Stimulated activated effector memory CD8-positive, alpha-beta T cell treated with anti-CD3 and anti-CD28 coated beads, Interleukin-12 subunit alpha, Interleukin-12 subunit beta, amount 100 ng/mL, for 72 hours (primary cell): ENCODE results near the gene GCN1.

Source experiments
- ATAC-seq: fragments of 150-1000 bp; cut with Tn5 transposase; 2 replicates; pipeline ENCODE4 v1.10.0; 2021
- DNase-seq, 2 donors: peaks; one replicate each; pipeline ENCODE4 v3.0.0; 2021 to 2022; ENCODE audit warnings: low spot score in 2 of 2
- H3K27ac Mint-ChIP-seq: one replicate; pipeline ENCODE4 v1.8.0; 2022; ENCODE audit warnings: mild to moderate bottlenecking, mixed read lengths
- H3K36me3 Mint-ChIP-seq: one replicate; pipeline ENCODE4 v1.8.0; 2022; ENCODE audit warnings: mild to moderate bottlenecking, mixed read lengths
- H3K4me1 Mint-ChIP-seq: one replicate; pipeline ENCODE4 v1.8.0; 2022; ENCODE audit warnings: mixed read lengths
- H3K4me3 Mint-ChIP-seq: one replicate; pipeline ENCODE4 v1.8.0; 2022; ENCODE audit warnings: mild to moderate bottlenecking, mixed read lengths
- H3K9me3 Mint-ChIP-seq: one replicate; pipeline ENCODE4 v1.8.0; 2022; ENCODE audit warnings: mixed read lengths

Gene GCN1

DNA sequence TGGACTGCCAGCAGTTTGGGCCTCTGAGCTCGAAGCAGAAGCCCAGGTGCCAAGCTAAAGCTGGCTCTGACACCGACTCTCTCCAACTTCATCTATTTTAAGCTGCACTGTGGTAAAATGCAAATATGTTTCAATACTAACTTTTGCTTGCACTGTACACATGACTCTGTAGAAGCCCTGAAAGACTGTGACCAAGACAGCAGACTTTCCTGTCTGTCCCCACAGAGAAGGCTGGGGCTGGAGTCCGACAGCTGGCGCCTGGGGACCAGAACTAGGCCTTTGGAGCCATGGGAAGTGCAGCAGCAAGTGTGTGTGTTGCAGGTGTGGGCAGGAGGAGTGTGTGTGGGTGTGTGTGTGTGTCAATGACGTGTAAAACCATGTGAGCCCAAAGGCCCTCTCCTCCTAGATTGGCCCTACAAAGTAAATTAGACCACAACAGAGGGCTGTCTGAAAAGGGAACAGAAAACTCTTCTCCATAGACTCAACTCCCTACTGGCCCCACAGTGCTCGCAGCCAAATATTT is 61.6 kb downstream of the GCN1 start:
- Mint-ChIP-seq H3K36me3 (peaks cover 100% of the 10 kb centered on the region), H3K4me3 (no peak overlapping the region)

DNA sequence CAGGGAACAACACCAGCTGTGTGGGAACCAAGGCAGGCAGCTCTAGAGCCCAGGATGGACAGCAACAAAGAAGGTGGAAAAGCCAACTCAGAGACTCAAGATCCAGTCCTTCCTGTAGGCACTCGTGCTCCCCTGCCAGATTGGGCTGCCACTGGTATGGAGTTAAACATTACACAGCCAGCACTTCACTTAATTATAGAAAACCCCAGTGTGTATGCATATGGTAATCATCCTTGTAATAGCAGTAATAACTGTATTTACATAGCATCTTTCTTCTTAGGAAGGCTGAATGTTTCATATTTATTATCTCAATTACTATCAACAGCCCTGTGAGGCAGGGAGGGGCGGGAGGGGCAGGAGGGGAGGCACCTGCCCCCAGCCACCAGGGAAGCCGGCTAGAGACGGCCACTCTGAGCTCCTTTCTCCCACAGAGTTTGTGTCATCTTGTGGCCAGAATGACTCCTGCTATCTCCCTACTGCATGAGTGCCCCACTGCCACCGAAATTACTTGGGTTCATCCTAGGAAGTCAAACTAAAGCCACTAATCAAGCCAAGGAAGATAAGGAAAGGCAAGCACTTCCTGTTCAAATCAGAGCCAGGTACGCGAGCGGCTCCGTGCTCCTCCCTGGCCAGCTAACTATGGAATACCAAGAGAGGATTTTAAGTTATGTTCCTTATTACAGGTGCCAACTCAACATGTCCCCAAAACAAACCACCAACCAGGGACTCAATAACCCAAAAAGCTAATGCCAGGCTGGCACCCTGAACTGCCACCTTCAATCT is 62.3 kb downstream of the GCN1 start:
- no peaks in the 10 kb centered on the region for H3K9me3 Mint-ChIP-seq
- ATAC-seq, result no peak
- DNase-seq, result no peak
- peaks cover 100% of the 10 kb centered on the region for H3K36me3 Mint-ChIP-seq
- H3K4me3 Mint-ChIP-seq, result no peak overlapping the region
- H3K27ac Mint-ChIP-seq, result peak overlapping the region; percentile 82
- peaks cover 6% of the 10 kb centered on the region for H3K4me1 Mint-ChIP-seq

More for the DNA sequence above, 61.6 kb downstream of the GCN1 start:
- Mint-ChIP-seq H3K27ac (peak overlapping the region; percentile 82), H3K9me3 (no peaks in the 10 kb centered on the region), H3K4me1 (peaks cover 6% of the 10 kb centered on the region)
- ATAC-seq (no peak), DNase-seq (no peak)

DNA sequence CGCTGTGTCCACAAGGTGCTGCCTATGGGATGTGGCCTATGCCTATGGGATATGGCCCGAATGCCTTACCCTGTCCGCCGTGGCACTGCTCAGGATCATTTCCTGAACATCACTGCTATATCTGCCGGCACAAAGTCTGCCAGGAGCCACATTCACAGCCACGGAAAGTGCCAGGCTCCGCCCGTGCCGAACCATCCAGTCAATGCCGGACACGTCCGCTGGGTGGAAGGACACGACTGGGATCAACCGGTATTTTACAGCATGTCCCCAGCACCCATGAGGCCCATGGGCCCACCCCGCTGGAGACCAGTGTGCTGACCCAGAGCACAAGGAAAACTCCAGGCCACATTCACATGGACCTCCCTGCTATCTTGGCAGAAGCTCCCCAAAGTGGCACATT is 63.4 kb downstream of the GCN1 start:
- no peak overlapping the region for H3K4me3 Mint-ChIP-seq
- ATAC-seq, result no peak
- H3K9me3 Mint-ChIP-seq, result no peaks in the 10 kb centered on the region
- peaks cover 17% of the 10 kb centered on the region for H3K4me1 Mint-ChIP-seq
- no peak for DNase-seq
- peaks cover 99% of the 10 kb centered on the region for H3K36me3 Mint-ChIP-seq
- peak overlapping the region; percentile 48 for H3K27ac Mint-ChIP-seq

DNA sequence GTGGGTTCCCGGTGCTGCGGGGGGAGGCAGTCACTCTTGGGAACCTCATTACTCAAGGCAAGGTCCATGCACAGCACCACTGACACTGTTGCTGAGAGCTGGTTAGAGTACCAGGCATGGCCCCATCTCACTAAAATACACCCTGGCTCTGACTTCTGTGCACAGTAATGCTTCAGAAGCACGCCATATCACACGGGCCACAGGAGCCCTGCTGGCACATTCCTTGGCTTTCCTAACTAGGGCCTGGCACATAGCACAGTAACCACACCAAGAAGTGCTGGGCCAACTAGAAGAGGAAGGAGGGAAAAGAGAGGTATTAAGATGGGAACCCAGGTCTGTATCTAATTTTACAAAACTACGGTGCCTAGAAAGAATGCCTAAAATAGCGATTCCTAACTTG is 64.5 kb downstream of the GCN1 start:
- Mint-ChIP-seq H3K36me3 (peaks cover 93% of the 10 kb centered on the region), H3K4me3 (no peak overlapping the region), H3K9me3 (no peaks in the 10 kb centered on the region), H3K4me1 (peaks cover 28% of the 10 kb centered on the region), H3K27ac (peak overlapping the region; percentile 78)
- DNase-seq, result no peak
- no peak for ATAC-seq

DNA sequence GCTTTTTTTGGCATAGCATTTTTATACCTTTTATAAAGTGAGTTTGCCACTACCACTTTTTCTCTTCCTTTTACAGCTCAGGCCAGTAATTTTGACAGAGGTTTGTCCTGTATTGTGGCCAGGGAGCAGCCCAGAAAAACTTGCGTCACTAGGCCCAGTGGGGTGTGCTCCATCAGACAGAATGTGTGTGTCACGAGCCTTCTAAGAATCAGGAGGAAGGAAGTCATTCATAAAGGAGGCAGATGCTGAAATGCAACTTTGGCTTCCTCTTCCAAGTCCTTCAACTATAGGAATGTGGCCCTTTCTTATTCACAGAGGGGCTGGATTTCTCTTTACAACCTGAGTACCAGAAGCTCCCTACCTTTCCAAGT is 67.9 kb downstream of the GCN1 start:
- H3K4me1 Mint-ChIP-seq, result peaks cover 49% of the 10 kb centered on the region
- DNase-seq (no peak), ATAC-seq (peak; percentile 44)
- no peak overlapping the region for H3K4me3 Mint-ChIP-seq
- H3K27ac Mint-ChIP-seq, result peak overlapping the region; percentile 89
- H3K9me3 Mint-ChIP-seq, result no peaks in the 10 kb centered on the region
- H3K36me3 Mint-ChIP-seq, result peaks cover 65% of the 10 kb centered on the region

DNA sequence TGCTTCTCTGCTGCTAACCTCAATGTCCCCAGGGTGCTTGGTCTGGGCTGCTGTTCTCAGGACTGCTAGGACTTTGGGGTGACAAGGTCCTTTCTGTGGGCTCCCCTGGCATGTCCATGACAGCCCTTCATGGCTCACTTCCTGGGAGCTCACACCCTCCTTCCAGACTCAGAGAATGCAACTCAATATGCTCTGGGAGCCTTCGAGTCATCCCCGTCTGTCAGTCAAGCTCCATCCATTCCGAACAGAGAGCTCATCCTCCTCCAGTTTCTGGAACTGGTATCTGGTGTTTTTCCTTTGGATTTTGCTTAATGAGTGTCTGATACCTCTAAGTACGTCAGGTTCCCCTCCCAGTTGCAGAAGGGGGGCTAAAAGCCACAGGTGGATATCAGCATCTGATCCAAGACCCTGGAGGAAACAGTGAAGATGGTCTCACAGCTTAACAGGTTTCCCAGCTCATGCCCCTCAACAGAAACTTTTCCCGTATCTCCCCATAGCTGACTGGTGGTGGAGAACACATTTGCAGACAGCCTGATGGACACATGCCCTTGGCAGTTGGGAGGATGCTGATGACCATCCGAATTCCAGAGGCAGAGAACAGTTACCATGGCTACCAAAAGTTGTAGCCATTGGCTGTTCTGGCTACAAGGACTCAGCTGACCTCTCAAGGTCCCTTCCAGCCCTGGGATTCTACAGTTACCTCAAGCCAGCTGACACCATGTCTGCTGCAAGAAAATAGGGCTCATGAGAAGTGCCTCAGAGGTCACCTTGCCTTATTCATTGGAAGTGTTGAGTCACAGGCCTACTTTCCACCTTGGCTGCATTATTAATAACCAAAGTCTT is 68.5 kb downstream of the GCN1 start:
- peaks cover 59% of the 10 kb centered on the region for H3K36me3 Mint-ChIP-seq
- DNase-seq (no peak), ATAC-seq (peak; percentile 67)
- H3K27ac Mint-ChIP-seq, result peak overlapping the region; percentile 89
- H3K4me3 Mint-ChIP-seq, result no peak overlapping the region
- no peaks in the 10 kb centered on the region for H3K9me3 Mint-ChIP-seq
- H3K4me1 Mint-ChIP-seq, result peaks cover 55% of the 10 kb centered on the region

DNA sequence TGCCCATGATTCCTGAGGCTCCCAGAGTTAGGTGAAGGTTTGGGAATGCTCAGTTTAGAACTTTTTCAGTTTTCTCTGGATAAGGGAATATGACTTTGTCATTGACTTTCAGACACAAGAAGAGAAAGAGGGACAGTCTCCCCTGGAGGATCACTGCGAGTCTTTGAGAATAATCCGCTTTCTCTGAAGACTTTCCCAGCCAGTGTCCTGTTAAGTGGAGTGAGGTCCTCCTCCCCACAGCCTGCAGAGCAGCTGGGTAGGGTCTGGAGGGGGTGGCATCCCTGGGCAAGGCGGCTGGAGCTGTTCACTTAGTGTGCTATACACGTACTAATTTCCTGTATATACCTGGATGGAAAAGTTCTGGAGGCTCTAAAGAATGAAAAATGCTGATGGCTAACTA is 69.5 kb downstream of the GCN1 start:
- no peak for ATAC-seq
- no peaks in the 10 kb centered on the region for H3K9me3 Mint-ChIP-seq
- peaks cover 64% of the 10 kb centered on the region for H3K4me1 Mint-ChIP-seq
- DNase-seq, result no peak
- H3K4me3 Mint-ChIP-seq, result no peak overlapping the region
- no peak overlapping the region for H3K27ac Mint-ChIP-seq
- H3K36me3 Mint-ChIP-seq, result peaks cover 49% of the 10 kb centered on the region

DNA sequence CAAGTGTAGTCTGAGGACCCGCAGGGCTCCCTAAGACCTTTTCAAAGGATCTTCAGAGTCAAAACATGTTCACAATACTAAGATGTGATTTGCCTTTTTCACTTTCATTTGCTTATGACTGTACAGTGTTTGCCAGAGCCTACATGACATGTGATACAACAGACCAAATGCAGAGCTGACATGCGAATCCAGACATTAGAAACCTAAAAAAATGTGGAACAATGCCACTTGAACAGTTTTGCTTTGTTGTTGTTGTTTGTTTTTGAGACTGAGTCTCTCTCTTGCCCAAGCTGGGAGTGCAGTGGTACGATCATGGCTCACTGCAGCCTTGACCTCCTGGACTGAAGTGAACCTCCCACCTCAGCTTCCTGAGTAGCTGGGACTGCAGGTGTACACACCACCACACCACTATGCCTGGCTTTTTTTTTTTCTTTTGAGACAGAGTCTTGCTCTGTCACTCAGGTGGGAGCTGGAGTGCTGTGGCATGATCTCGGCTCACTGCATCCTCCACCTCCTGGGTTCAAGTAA is 72.7 kb downstream of the GCN1 start:
- peak; percentile 74 for ATAC-seq
- H3K4me1 Mint-ChIP-seq, result peaks cover 81% of the 10 kb centered on the region
- no peaks in the 10 kb centered on the region for H3K9me3 Mint-ChIP-seq
- peak overlapping the region; percentile 72 for H3K27ac Mint-ChIP-seq
- peak overlapping the region; percentile 44 for H3K4me3 Mint-ChIP-seq
- no peak for DNase-seq
- peaks cover 38% of the 10 kb centered on the region for H3K36me3 Mint-ChIP-seq

DNA sequence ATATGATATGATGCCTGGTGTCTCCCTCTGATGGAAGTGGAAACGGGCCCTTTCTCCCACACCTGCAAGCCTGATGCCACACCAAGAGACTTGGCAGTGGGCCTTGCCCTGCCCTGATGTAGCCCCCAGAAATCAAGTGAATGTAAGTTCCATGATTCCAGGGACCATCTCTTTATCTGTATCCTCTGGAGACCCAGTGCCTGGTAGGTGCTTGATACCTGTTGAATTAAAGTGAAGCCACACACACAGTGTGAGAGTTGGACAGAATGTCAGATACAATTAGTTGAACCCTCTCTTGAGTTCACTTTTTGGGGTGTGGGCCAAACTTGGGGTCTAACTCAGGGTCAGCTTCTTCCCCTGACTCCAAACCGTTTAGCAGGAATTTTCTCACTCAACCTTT is 73.2 kb downstream of the GCN1 start:
- peak overlapping the region; percentile 44 for H3K4me3 Mint-ChIP-seq
- H3K27ac Mint-ChIP-seq, result peak overlapping the region; percentile 72
- DNase-seq, result no peak
- H3K36me3 Mint-ChIP-seq, result peaks cover 34% of the 10 kb centered on the region
- no peak for ATAC-seq
- H3K9me3 Mint-ChIP-seq, result no peaks in the 10 kb centered on the region
- H3K4me1 Mint-ChIP-seq, result peaks cover 76% of the 10 kb centered on the region

DNA sequence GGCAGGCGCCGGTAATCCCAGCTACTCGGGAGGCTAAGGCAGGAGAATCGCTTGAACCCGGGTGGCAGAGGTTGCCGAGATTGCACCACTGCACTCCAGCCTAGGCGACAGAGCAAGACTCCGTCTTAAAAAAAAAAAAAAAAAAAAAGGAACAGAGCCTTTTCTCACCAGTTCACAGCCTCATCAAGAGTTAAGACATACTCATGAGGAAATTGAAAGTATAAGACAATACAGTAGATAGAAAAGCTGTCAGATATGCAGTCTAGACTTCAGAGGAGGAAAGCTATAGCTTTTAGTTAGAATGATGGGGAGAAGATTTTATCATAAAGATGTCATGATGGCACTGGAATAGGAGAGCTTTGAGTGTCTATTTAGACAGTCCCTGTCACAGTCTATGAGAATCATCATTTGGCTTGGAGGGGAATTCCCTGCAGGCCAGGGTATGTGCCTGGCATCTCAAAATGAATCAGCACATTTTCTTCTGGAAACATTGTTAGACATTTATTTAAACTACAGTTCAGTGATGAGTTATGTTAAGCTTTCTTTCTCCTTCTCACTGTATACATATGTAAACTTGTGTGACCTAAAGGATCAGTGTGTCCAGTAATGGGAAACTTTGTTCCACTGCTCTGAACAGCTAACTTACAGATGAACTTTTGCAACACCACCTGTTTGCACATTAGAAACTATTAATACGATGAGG is 75.1 kb downstream of the GCN1 start:
- Mint-ChIP-seq H3K36me3 (peaks cover 47% of the 10 kb centered on the region), H3K9me3 (no peaks in the 10 kb centered on the region), H3K4me1 (peaks cover 81% of the 10 kb centered on the region), H3K27ac (peak overlapping the region; percentile 72), H3K4me3 (peak overlapping the region; percentile 70)
- DNase-seq (no peak), ATAC-seq (peak; percentile 69)

DNA sequence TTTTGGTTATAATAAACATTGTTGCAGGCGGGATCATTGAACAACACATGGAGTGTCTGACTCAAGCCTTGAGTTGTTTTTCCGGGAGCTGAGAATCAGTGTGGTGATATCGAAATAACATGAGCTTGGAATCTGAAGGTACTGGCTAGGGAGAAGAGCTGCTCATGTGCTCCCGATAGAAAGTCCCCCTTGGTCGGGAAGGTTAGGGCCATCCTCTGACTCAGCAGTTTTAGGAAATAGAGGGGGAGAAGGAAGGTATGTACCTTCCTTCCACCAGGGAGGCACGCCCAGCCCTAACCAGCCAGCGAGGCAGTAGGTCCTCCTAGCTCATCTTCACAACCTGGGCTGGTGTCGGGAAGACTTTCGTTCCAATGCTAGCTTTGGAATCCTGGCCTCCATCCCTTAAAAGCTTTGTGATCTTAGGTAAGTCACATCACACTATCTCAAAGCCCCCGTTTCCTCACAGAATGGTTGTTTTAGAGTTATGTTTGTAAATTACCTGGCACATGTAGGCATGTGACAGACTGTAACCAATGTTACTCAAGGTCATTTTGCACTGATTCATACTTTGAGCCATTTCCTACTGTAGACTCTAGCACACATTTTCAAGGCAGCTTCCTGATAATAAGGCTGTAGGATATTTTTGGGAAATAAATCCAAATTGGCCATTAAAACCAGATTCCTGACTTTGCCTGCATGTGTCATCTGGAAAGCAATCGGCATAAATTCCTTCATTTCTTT is 76.0 kb downstream of the GCN1 start:
- ATAC-seq (no peak), DNase-seq (no peak)
- Mint-ChIP-seq H3K36me3 (peaks cover 50% of the 10 kb centered on the region), H3K9me3 (no peaks in the 10 kb centered on the region), H3K4me1 (peaks cover 75% of the 10 kb centered on the region), H3K4me3 (peak overlapping the region; percentile 70), H3K27ac (peak overlapping the region; percentile 88)

DNA sequence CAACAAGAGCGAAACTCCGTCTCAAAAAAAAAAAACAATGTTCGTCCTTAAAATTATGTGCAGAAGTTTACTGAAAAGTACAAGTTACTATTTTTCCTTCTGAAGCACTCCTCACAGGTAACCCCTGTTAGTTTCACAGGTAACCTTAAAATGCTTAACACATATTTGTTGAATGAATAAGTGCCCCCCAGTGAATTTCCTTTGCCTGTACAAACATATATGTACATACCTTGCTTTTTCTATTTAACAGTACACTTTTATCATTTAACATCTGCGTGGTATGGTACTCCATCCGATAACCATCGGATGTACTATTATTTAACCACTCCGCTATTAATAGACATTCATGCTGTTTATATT is 76.6 kb downstream of the GCN1 start:
- Mint-ChIP-seq H3K27ac (peak overlapping the region; percentile 88), H3K4me1 (peaks cover 75% of the 10 kb centered on the region), H3K4me3 (peak overlapping the region; percentile 70), H3K36me3 (peaks cover 56% of the 10 kb centered on the region), H3K9me3 (no peaks in the 10 kb centered on the region)
- ATAC-seq (no peak), DNase-seq (no peak)

DNA sequence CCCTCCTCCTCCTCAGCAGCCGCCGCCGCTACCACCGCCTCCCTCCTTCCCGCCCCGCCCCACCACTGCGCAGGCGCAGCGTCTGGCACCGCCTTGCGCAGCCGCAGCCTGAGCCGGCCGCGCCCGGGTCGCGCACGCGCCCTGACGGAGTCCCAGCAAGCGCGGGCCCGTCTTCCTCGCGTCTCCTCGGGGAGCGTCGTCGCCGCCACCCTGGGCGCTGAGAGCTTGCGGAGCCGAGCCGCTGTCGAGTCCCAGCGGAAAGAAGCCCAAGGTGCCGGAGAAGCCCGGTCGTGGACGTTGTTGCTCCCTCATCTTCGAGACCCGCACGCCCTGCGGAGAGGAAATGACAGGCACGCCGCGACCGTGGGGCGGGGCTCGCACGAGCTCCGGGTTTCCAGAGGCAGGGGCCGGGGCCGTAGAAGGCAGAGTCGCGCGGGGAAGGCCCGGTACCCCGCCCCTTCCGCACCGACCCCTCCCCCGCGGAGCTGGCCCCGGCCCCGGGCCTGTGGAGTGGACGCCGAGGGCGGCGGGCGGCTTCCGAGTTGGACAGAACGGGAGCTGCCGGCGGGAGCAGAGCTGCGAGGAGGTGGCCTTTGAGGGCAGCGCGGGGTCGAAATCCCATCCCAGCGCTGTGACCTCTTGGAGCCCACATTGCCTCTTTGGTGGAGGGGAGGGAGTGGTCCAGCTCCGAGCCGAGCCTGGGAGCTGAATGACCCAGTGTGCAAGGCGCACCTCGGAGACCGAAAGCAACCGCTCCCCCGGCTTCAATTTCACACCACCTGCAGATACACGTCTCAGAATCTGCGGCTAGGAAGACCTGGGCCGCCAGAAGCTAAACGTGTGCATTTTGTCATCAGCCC is 77.5 kb downstream of the GCN1 start:
- DNase-seq, result peak; percentile 98 to 99

DNA sequence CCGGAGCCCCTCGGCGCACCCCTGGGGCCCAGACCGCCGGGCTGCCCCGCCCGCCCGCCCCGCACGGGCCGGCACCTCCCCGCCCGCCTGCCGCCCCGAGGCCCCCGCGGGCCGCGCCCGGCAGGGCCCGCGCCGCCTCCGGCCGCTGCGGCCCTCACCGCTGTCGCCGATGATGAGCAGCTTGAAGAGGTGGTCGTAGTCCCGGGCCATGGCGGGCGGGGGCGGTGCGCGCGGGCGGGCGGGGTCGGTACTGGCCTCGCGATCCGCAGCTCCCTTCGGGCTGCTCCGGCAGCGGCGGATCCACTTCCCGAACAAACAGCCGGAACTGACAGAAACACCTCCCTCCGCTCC is 78.1 kb downstream of the GCN1 start, which contains the start of gene RAB35:
RAB35 (minus strand) TSS at position 313 of the 351 bp plus-strand sequence; CDS start at position 210, 103 bp downstream.
- no peak for ATAC-seq
- Mint-ChIP-seq H3K36me3 (peaks cover 67% of the 10 kb centered on the region), H3K4me3 (peak within 1 kb of the TSS; percentile 70), H3K4me1 (peaks cover 81% of the 10 kb centered on the region), H3K27ac (peak within 1 kb of the TSS; percentile 95), H3K9me3 (no peaks in the 10 kb centered on the region)
- DNase-seq, result no peak

More for the DNA sequence above, 77.5 kb downstream of the GCN1 start:
- Mint-ChIP-seq H3K4me3 (peak overlapping the region; percentile 70), H3K36me3 (peaks cover 65% of the 10 kb centered on the region), H3K27ac (peak overlapping the region; percentile 88), H3K4me1 (peaks cover 81% of the 10 kb centered on the region), H3K9me3 (no peaks in the 10 kb centered on the region)
- peak; percentile 79 for ATAC-seq
